Measurements from ENCODE around the gene RHCE. TPM values are rescaled to one million over a fixed set of nuclear protein-coding genes. Genes with fewer than 3 reads are reported as not detected.
"Not testable (repeated sequence)": the region's sequence is repeated elsewhere in the genome, so short reads cannot be mapped to it uniquely, and the experiment has no call there.

RHCE gene
- total RNA-seq, 1 donor from 2014 or later, result 0.72 TPM

GRCh38 chr1:25427696-25428095 lies 7.1 kb upstream of the RHCE start:
- Mint-ChIP-seq H3K9me3 (no peaks in the 10 kb centered on the region), H3K27me3 (ENCODE audit: low read depth) (no peaks in the 10 kb centered on the region), H3K4me1 (peaks cover 19% of the 10 kb centered on the region), H3K4me3 (no peak overlapping the region), H3K36me3 (no peaks in the 10 kb centered on the region), H3K27ac (no peak overlapping the region)
- no peak for TF ChIP-seq CTCF (IDR thresholded peaks at IDR 0.05; ENCODE audit: unreplicated experiment)
- DNase-seq (ENCODE audit: low spot score in 2 of 2, unreplicated experiment in 2 of 2), result no peak

GRCh38 chr1:25425098-25426085 lies 4.8 kb upstream of the RHCE start:
- TF ChIP-seq CTCF (IDR thresholded peaks at IDR 0.05; ENCODE audit: unreplicated experiment), result no peak
- H3K36me3 Mint-ChIP-seq, result no peaks in the 10 kb centered on the region
- no peak for DNase-seq (ENCODE audit: low spot score in 2 of 2, unreplicated experiment in 2 of 2)
- peaks cover 7% of the 10 kb centered on the region for H3K4me1 Mint-ChIP-seq
- no peaks in the 10 kb centered on the region for H3K9me3 Mint-ChIP-seq
- no peak overlapping the region for H3K27ac Mint-ChIP-seq
- H3K4me3 Mint-ChIP-seq, result no peak overlapping the region
- H3K27me3 Mint-ChIP-seq (ENCODE audit: low read depth), result no peaks in the 10 kb centered on the region

- H3K27me3 Mint-ChIP-seq (ENCODE audit: low read depth); H3K4me1 Mint-ChIP-seq; DNase-seq (ENCODE audit: low spot score in 2 of 2, unreplicated experiment in 2 of 2); H3K36me3 Mint-ChIP-seq; H3K27ac Mint-ChIP-seq; H3K4me3 Mint-ChIP-seq; H3K9me3 Mint-ChIP-seq: not testable (repeated sequence)
Measured at GRCh38 chr1:25423206-25423605, 2.6 kb upstream of the RHCE start.

GRCh38 chr1:25419339-25419738 lies 1.3 kb downstream of the RHCE start:
- H3K4me3 Mint-ChIP-seq; DNase-seq (ENCODE audit: low spot score in 2 of 2, unreplicated experiment in 2 of 2); H3K27ac Mint-ChIP-seq; H3K36me3 Mint-ChIP-seq; H3K27me3 Mint-ChIP-seq (ENCODE audit: low read depth); H3K4me1 Mint-ChIP-seq; H3K9me3 Mint-ChIP-seq: not testable (repeated sequence)

GRCh38 chr1:25417280-25417679 lies 3.3 kb downstream of the RHCE start:
- not testable (repeated sequence) for H3K4me1 Mint-ChIP-seq; H3K36me3 Mint-ChIP-seq; DNase-seq (ENCODE audit: low spot score in 2 of 2, unreplicated experiment in 2 of 2); H3K27ac Mint-ChIP-seq; H3K27me3 Mint-ChIP-seq (ENCODE audit: low read depth); H3K4me3 Mint-ChIP-seq; H3K9me3 Mint-ChIP-seq

GRCh38 chr1:25414578-25414977 lies 6.0 kb downstream of the RHCE start:
- H3K27ac Mint-ChIP-seq; H3K9me3 Mint-ChIP-seq; H3K27me3 Mint-ChIP-seq (ENCODE audit: low read depth); H3K4me3 Mint-ChIP-seq; DNase-seq (ENCODE audit: low spot score in 2 of 2, unreplicated experiment in 2 of 2); H3K4me1 Mint-ChIP-seq; H3K36me3 Mint-ChIP-seq: not testable (repeated sequence)

GRCh38 chr1:25414157-25414556 lies 6.5 kb downstream of the RHCE start:
- H3K36me3 Mint-ChIP-seq; H3K27ac Mint-ChIP-seq; DNase-seq (ENCODE audit: low spot score in 2 of 2, unreplicated experiment in 2 of 2); H3K27me3 Mint-ChIP-seq (ENCODE audit: low read depth); H3K9me3 Mint-ChIP-seq; H3K4me3 Mint-ChIP-seq; H3K4me1 Mint-ChIP-seq: not testable (repeated sequence)

GRCh38 chr1:25412872-25413623 lies 7.6 kb downstream of the RHCE start:
- not testable (repeated sequence) for H3K4me1 Mint-ChIP-seq

GRCh38 chr1:25409641-25410427 lies 10.8 kb downstream of the RHCE start:
- not testable (repeated sequence) for H3K4me1 Mint-ChIP-seq; H3K4me3 Mint-ChIP-seq; H3K27me3 Mint-ChIP-seq (ENCODE audit: low read depth); DNase-seq (ENCODE audit: low spot score in 2 of 2, unreplicated experiment in 2 of 2); H3K27ac Mint-ChIP-seq; H3K36me3 Mint-ChIP-seq; H3K9me3 Mint-ChIP-seq

More at GRCh38 chr1:25412872-25413623, 7.6 kb downstream of the RHCE start:
- H3K27me3 Mint-ChIP-seq (ENCODE audit: low read depth); DNase-seq (ENCODE audit: low spot score in 2 of 2, unreplicated experiment in 2 of 2); H3K27ac Mint-ChIP-seq; H3K9me3 Mint-ChIP-seq; H3K36me3 Mint-ChIP-seq; H3K4me3 Mint-ChIP-seq: not testable (repeated sequence)

GRCh38 chr1:25405731-25406305 lies 14.8 kb downstream of the RHCE start:
- DNase-seq (ENCODE audit: low spot score in 2 of 2, unreplicated experiment in 2 of 2); H3K36me3 Mint-ChIP-seq; H3K4me1 Mint-ChIP-seq; H3K9me3 Mint-ChIP-seq; H3K27ac Mint-ChIP-seq; H3K4me3 Mint-ChIP-seq: not testable (repeated sequence)
- H3K27me3 Mint-ChIP-seq (ENCODE audit: low read depth), result peaks cover 18% of the 10 kb centered on the region
